GM04503 (cell line): ENCODE results near the gene SPRTN.

Experiments used
- DNase-seq: peaks from one replicate; pipeline ENCODE4 v3.0.0-alpha.2; 2012; ENCODE audit warnings: low read depth

SPRTN gene, protein sequence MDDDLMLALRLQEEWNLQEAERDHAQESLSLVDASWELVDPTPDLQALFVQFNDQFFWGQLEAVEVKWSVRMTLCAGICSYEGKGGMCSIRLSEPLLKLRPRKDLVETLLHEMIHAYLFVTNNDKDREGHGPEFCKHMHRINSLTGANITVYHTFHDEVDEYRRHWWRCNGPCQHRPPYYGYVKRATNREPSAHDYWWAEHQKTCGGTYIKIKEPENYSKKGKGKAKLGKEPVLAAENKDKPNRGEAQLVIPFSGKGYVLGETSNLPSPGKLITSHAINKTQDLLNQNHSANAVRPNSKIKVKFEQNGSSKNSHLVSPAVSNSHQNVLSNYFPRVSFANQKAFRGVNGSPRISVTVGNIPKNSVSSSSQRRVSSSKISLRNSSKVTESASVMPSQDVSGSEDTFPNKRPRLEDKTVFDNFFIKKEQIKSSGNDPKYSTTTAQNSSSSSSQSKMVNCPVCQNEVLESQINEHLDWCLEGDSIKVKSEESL

DNA sequence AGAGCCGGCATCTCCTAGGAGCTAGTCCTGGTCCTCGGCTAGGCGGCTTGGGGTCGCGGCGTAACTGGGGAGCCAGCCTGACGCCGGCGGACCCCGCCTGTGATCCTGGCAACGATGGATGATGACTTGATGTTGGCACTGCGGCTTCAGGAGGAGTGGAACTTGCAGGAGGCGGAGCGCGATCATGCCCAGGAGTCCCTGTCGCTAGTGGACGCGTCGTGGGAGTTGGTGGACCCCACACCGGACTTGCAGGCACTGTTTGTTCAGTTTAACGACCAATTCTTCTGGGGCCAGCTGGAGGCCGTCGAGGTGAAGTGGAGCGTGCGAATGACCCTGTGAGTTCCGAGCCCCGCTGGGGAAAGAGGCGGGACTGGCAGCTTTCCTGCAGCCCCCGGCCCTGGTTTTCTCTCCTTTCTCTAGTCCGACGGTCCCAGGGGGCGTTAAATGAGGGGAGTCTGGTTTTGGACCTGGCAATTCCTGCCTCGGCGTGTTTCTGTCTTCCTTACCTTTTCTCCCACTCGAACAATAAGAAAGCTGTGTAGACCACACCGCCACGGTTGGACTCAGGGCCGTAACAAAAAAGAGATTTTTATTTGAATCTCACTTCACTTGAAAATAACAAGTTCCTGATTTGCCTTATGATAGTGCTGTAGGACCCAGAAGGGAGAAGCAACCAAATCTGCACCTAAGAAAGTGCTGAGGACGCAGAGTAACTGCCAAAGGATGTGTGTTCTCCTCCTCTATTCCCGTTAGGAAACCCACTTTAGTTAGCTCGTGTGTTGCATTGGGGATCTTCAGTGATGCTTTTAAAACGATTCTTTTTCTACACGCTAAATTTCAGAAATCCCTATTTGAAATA lies at the start of gene SPRTN:
SPRTN (plus strand) TSS at position 24 of the 859 bp plus-strand sequence; CDS start at position 115, 91 bp downstream.
- DNase-seq: no peak

DNA sequence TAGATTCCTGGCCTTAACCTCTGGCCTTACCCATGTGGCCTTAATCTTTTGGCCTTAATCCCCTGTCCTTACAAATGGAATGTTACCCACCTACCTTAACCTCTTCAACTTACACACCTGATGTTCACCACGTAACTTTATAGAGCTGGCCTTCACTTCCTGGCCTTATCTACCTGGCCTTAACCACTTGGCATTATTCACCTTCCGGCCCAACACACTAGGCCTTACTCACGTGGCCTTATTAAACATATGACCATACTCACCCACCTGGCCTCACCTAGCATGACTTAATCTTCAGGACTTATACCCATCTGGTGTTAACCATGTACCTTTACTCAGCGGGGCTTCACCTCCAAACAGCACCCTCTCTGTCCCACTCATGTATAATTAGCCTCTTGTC lies 42.2 kb upstream of the SPRTN start:
- no peak for DNase-seq

DNA sequence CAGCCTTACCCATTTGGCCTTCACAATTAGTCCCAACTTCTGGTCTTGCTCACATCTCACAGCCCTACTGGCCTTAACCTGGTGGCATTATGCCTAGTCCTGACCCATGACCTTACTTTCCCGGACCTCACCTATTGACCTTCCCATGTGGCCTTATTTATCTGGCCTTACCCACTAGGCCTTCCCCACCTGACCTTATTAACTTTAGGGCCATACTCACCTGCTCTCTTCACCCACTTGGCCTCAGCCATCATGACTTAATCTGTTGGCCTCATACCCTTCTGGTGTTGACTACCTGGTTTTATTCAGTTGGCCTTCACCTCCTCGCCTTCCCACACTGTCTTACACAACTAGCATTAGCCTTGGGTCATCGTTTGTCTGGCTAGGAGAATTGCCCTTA lies 36.1 kb upstream of the SPRTN start:
- no peak for DNase-seq

DNA sequence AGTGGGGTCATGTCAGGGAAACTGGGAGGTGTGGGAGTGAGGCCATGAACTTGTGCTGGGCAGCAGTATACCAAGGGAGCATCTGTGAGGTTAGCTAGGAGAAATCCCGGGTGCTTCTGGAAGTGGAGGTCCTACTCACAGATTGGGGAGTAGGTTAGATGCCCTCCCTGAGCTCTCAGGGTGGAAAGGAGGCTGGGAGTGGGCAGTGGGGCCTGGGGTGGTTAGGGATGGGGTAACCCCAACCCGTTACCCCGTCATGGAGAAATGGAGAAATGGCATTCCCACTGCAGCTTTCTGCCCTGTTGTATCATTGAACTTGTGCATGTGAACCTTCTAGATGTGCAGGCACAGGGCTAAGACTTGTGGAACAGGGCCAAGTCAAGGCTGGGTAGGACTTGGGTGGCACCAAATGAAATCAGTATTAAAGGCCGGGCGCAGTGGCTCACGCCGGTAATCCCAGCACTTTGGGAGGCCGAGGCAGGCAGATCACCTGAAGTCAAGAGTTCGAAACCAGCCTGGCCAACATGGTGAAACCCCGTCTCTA lies 27.6 kb upstream of the SPRTN start:
- no peak for DNase-seq

DNA sequence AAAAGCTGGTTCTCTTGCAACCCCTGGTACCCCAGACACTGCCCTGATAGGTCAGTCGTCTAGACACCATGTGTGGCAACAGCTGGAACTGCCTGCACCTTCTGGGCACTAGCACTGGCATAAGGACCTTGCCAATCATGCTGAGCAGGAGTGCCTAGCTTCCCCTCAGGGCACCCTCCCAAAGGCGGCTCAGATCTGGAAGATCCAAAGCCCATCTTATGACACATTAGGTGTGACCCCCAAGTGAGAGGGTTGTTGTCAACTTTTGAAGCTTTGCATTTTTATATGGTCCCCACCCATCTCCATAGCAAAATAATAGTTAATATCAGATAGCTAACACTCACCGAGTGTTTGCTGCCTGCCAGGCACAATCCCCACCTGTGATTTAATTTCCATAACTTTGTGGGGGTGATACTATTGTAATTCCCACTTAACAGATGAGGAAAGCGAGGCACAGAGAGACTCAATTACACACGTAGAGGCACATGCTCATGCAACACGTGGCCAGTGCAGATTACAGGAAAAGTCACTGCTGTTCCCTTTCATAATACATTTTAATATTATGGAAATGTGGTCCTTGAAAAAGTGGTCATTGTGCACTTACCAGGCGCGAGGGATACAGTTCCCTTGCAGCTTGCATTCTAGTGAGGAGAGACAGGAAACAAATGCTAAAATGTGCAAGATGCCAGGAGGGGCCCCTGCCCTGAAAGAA lies 26.2 kb upstream of the SPRTN start:
- DNase-seq: no peak

DNA sequence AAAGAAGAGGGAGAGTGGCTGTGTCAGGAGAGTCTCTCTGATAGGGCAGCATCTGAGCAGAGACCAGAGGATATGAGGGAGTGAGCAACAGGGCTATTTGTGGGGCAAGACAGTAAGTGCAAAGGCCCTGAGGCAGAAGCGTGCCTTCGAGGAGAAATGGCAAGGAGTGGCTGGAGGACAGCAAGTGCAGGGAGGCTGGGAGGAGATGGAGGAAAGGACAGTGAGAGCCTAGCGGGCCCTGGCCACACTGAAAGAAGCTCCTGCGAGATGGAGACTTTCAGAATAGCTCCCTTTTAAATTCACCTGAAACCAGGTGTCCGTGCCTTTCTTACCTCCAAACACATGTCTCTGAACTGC lies 25.7 kb upstream of the SPRTN start:
- DNase-seq: no peak

DNA sequence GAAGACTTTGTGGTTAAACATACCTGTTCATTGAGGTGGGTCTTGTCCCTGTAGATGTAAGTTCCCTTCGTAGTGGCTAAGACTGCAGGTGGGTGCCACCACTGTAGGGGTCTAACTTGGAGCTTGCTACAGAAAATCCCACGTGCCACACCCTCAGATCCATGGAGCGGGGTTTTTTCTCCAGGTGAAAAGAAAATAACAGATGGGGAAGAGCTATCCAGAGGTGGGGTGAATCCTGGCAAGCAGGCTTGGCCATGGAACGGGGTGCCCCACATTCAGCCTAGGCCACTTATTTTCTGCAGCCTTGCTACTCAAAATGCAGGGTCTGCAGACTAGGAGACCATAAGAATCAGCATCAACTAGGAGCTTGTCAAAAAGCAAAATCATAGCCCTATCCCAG lies 24.4 kb upstream of the SPRTN start:
- DNase-seq: no peak

DNA sequence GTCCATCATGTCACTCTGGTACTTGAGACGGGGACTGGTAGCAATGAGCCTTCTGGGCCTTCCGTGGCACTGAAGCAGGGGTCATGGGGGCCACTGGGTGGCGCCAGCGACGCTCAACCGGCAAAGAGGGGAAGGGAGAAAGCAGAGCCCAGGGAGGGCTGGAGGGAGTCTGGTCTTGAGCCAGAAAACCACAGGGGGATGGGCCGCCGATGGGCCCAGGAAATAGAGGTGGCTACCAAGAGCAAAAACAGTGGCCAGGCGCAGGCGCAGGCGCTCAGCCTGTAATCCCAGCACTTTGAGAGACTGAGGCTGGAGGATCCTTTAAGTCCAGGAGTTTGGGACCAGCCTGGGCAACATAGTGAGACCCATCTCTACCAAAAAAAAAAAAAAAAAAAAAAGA lies 22.2 kb upstream of the SPRTN start:
- DNase-seq: no peak

DNA sequence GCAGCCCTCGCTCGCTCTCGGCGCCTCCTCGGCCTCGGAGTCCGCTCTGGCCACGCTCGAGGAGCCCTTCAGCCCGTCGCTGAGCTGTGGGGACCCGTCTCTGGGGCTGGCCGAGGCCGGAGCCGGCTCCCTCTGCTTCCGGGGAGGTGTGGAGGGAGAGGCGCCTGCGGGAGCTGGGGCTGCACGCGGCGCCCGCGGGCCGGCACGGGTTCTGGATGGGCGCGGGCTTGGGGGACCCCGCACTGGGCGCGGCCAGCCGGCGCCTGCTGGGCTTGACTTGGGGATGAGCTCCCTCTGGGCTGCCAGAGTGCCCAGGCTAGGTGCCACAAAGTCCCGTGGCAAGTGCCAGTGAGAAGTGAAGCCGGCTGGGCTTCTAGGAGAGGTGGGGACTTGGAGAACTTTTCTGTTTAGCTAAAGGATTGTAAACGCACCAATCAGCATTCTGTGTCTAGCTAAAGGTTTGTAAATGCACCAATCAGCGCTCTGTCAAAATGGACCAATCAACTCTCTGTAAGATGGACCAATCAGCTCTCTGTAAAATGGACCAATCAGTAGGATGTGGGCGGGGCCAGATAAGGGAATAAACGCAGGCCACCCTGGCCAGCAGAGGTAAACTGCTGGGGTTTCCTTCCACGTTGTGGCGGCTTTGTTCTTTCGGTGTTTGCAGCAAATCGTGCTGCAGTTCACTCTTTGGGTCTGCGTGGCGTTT lies 20.6 kb upstream of the SPRTN start:
- DNase-seq: no peak

DNA sequence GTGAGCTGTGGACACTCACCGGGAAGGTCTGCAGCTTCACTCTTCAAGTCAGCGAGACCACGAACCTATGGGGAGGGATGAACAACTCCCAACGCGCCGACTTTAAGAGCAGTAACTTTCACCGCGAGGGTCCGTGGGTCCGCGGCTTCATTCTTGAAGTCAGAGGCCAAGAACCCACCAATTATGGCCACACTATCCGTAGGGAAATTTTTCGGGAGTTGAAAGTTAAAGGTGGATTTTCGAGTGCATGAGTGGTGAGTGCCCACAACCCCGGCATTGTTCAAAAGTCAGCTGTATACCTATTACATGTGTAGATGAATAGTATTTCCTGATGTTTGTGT lies 20.1 kb upstream of the SPRTN start:
- no peak for DNase-seq

DNA sequence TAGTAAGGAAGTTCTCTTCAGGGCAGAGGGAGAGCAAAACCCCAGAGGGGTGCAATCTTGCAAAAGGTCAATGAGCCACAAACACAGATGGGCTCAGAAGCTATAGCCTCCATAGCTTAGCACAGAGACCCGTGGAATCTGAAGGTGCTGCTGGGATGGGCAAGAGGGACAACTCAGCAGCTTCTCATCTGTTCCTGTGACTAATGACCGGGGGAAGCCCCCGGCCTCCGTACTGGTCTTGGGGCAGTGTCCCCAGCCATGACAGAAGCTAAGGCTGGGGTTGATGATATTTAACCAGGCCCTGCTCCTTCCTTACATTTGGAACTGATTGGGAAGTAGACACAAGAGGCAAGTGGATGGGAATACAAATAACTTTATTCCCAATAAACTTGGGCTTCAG lies 19.5 kb upstream of the SPRTN start:
- no peak for DNase-seq

DNA sequence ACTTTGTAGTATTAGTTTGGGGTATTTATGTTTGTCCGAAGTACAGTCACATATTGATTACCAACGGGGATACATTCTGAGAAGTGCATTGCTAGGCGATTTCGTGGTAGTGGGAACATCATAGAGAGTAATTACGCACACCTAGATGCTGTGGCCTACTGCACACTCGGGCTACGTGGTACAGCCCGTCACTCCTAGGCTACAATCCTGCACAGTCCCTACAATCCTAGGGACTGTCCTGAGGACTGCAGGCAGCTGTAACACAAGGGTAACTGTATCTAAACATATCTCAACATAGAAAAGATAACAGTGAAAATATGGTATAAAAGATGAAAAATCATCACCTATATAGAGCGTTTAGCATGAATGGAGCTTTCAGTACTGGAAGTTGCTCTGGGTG lies 19.0 kb upstream of the SPRTN start:
- no peak for DNase-seq

DNA sequence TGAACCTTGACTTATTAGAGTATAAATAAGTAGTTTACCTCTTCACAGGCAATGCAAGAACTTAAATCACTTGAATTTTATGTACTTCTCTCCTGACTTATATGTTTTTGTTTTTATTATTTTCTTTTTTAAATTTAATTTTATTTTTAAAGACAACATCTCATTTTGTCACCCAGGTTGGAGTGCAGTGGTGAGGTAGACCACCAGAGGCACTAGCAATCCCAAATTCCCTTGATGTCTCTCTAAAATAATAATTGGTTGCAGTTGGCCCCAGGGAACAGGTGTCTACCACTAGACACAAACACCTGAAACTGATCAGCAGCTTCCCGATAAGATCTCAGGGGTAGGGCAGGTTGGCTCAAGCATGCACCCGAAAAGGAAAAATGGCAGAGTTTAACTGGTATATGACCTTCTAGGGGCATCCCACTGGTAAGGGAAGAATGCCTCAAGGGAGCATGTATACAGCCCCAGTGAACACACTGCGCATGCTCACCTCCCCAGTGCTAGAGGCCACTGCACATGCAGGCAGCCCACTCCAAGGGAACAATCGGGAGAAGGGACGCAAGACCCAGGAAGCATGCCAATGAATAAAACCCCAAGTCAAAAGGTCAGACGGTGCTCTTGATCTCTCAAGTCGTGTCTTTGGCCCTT lies 15.1 kb upstream of the SPRTN start:
- no peak for DNase-seq

DNA sequence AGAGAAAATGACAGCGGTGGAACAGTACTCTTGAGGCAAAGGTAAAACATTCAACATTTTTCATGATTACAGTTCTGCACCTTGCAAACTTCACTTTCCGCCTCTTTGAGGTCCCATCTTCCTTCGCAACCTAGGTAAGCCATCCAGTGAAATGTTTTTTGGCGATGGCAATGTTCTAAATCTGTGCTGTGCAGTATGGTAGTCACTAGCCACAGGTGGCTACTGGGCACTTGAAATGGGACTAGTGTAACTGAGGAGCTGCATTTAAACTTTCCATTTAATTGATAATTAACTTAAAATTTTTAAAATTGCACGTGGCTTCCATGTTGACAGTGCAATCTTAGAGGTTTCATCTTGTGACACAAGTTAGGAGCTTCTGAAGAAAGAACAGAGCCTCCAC lies 13.4 kb upstream of the SPRTN start:
- no peak for DNase-seq

DNA sequence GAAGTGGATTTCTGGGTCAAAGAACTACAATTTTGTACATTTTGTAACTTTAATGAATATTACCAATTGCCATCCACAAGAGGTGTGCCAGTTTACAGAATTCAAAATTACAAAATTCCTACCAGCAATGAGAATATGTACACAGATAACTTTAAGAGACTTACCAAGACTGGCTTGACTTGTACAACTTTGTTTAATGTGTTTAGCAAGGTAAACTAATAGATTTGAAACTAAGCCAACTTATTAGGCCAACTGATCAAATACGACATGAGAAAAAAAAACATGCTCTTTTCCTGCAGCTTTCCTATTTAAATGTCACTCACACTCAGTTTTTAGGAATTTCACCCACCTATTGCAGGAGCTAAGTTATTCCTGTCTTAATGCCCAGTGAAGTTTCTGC lies 11.8 kb upstream of the SPRTN start:
- DNase-seq: no peak

DNA sequence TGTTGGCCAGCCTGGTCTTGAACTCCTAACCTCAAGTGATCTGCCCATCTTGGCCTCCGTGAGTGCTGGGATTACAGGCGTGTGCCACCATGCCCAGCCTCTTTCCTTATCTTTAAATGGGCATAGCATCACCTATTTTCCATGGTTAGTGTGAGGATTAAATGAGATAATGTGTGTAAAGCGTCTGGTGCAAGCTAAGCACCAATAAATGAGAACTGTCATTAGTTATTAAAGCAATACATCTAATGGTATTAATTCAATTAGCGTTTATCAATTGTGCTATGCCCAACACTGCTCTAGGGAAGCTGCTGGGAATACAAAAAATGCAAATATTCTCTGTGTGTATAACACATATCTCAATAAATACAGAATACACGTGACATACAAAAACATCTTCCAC lies 10.5 kb upstream of the SPRTN start:
- DNase-seq: no peak

DNA sequence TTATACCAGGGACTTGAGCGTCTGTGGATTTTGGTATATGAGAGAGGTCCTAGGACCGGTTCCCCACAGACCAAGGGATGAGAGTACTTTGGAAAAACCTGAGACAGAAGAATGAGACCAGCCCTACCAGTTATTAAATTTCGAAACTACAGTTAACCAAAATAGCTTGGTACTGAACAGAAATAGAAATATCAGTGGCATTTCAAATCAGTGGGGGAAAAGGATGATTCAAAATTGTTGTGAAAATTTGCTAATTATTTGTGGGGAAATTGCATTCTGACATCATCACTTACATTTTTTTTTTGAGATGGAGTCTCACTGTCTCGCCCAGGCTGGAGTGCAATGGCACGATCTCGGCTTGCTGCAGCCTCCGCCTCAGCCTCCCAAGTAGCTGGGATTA lies 8.6 kb upstream of the SPRTN start:
- no peak for DNase-seq

DNA sequence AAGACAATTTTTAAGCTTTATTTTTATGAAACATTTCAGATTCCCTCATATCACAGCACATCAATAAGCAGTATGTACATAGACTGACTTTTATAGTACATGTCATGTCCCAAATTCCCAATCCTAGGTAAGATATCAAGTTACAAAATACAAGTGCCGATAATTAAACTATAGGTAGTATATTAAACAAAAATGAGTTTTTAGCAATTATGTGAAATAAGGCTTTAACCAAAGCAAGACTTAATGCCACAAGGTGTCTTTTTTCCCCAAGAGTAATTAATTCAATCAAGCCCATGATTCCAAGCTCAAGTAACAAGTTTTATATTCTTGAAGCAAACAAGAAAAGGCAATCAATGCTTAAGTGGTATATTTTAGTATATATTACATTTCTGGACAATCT lies 5.3 kb upstream of the SPRTN start:
- no peak for DNase-seq

DNA sequence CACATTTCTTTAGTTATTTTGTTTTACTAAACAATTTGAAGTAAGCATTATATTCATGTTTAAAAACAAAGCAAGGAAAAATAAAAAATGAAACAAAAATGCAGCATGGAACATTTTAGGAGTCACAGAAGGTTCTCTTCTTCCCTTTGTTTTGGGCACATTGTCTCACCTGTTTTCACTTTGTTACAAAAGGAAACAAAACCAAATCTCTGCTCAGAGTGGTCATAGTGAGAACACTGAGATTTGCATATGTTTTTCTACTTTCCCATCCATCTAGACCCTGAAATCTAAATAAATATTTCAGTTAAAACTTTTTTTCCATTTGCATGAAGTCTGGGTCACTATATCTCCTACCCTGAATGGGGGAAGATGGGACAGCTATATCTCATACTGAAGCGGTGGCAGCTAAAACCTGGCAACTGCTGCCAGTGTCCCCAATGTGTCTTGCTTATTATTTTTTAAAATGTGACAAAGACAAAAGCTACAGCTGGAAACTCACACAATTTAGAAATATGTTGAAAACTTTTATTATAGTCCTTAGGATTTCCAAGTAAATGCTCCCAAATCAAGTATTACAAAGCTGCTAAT lies 3.9 kb upstream of the SPRTN start:
- DNase-seq: no peak

DNA sequence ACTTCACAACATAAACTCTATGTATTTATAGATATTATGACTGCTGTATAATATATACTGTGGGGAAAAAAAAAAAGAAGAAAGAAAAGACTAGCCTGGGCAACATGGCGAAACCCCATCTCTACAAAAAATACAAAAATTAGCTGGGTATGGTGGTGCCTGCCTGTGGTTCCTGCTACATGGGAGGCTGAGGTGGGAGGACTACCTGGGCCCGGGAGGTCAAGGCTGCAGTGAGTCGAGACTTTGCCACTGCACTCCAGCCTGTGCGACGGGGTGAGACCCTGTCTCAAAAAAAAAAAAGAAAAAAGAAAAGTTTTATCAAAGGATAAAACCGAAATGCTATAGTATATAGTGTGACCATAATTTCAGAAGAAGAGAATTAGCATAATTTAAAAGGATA lies 3.1 kb upstream of the SPRTN start:
- DNase-seq: no peak
